Erythroblast (primary cell): ENCODE data around the gene ABCA7.

ENCODE experiments used
- GATA1 ChIP-seq: IDR thresholded peaks from 2 replicates; pipeline ENCODE4 v1.6.1; 2011; ENCODE audit warnings: low read depth, mild to moderate bottlenecking, control low read depth, low read length, moderate library complexity
- POLR2A ChIP-seq: IDR thresholded peaks from 2 replicates; pipeline ENCODE4 v1.6.1; 2011; ENCODE audit warnings: mild to moderate bottlenecking, low read length

GRCh38 chr19:1042689-1043511 lies 3.0 kb downstream of the ABCA7 start:
- TF ChIP-seq POLR2A (no peak), GATA1 (no peak)
